NCI-H526 (cell line): ENCODE measurements around the gene GPX4.

Experiments used
- DNase-seq, 2 experiments: peaks; one replicate each; lab custom pipeline; 2025; lab: John Stamatoyannopoulos, UW

GPX4 gene

GRCh38 chr19:1149259-1150045 lies 45.7 kb downstream of the GPX4 start:
- DNase-seq: no peak

- DNase-seq: no peak
Observed at GRCh38 chr19:1150333-1151036, 46.7 kb downstream of the GPX4 start.

GRCh38 chr19:1151037-1151724 lies 47.4 kb downstream of the GPX4 start:
- no peak for DNase-seq

GRCh38 chr19:1151917-1152587 lies 48.3 kb downstream of the GPX4 start:
- DNase-seq: no peak

- no peak for DNase-seq
Observed at GRCh38 chr19:1153891-1154730, 50.3 kb downstream of the GPX4 start.

GRCh38 chr19:1154731-1155351 lies 51.0 kb downstream of the GPX4 start:
- no peak for DNase-seq

GRCh38 chr19:1155352-1156304 lies 51.8 kb downstream of the GPX4 start:
- DNase-seq: no peak
